HG03558 (cell line): ENCODE data around the gene C20orf96.
"Not testable (repeated sequence)": the region's sequence is repeated elsewhere in the genome, so short reads cannot be mapped to it uniquely, and the experiment has no call there.

Experiments
- ATAC-seq: cut with Tn5 transposase; IDR thresholded peaks from one replicate; pipeline ENCODE4 v1.9.1; 2021; ENCODE audit warnings: moderate number of reproducible peaks; ENCODE audit not compliant: unreplicated experiment; ENCODE audit errors: extremely low read depth

C20orf96 gene

GRCh38 chr20:290084-290831 is at the start of gene C20orf96:
TSS of gene C20orf96 (minus strand) at chr20:290750. CDS start at chr20:290610, 140 bp downstream.
- no peak for ATAC-seq

- not testable (repeated sequence) for ATAC-seq
Measured at GRCh38 chr20:336040-336439, 45.5 kb upstream of the C20orf96 start.

- no peak for ATAC-seq
Measured at GRCh38 chr20:334578-334977, 44.0 kb upstream of the C20orf96 start.

- ATAC-seq: no peak
Measured at GRCh38 chr20:330233-331149, 39.9 kb upstream of the C20orf96 start.

- ATAC-seq: no peak
Measured at GRCh38 chr20:329851-330232, 39.3 kb upstream of the C20orf96 start.

- ATAC-seq: no peak
Measured at GRCh38 chr20:328975-329695, 38.6 kb upstream of the C20orf96 start.

GRCh38 chr20:328027-328974 is 37.8 kb upstream of the C20orf96 start:
- no peak for ATAC-seq

GRCh38 chr20:327186-328026 is 36.9 kb upstream of the C20orf96 start:
- ATAC-seq: no peak

- no peak for ATAC-seq
Measured at GRCh38 chr20:326645-327185, 36.2 kb upstream of the C20orf96 start.

- no peak for ATAC-seq
Measured at GRCh38 chr20:325889-326644, 35.5 kb upstream of the C20orf96 start.

- peak; percentile 48 for ATAC-seq
Measured at GRCh38 chr20:325045-325888, 34.7 kb upstream of the C20orf96 start, which contains the start of gene SOX12. TSS of gene SOX12 (plus strand) at chr20:325552. CDS start at chr20:325925, 373 bp downstream.

- ATAC-seq: peak; percentile 33
Measured at GRCh38 chr20:324177-325044, 33.9 kb upstream of the C20orf96 start.

- ATAC-seq: no peak
Measured at GRCh38 chr20:316316-317068, 25.9 kb upstream of the C20orf96 start.

- ATAC-seq: no peak
Measured at GRCh38 chr20:313948-314347, 23.4 kb upstream of the C20orf96 start.

GRCh38 chr20:313402-313801 is 22.9 kb upstream of the C20orf96 start:
- no peak for ATAC-seq
